ENCODE results near the gene ZRANB3.
A peak's percentile ranks its signal among the peaks of the same experiment; 100 is the strongest.
"Not testable (repeated sequence)": the region's sequence is repeated elsewhere in the genome, so short reads cannot be mapped to it uniquely, and the experiment has no call there.

Gene ZRANB3

DNA sequence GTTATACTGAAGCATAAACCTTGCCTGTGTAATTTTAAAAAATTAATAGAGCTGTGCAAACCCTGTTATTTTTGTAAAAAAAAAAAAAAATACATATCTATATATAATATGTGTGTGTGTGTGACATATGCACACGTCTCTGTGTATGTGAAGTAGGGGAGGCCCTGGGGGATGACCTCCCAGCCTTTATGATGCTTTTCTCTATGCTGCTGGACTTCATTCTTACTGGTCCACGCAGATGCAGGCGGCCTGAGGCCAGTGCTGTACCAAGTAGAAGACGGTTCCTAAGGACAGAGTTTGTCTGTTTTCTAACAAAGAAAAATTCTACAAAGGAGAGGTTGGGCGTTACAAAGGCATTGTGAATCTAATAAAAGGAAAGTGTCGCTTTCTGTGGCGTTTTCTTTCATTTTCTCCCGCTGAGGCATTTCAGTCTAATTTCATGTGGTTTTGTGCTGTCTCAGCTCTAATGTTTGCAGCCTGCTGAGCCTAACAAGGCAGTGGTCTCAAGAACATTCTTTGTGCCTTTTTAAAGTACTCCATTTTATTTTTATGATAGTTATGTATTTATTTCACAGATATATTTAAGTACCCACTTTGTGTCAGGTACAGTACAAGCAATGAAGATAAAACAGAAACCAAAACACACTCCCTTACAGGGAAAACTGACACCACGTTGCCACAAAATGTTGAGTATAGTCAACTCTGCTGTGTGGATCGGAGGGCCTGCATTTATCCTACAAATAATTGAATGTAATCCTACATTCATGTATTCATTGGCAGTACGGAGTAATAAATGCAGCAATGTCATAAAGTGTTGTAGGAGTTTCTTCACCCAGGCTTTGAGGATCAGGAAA lies 360.9 kb downstream of the ZRANB3 start:
- DNase-seq: no peak

DNA sequence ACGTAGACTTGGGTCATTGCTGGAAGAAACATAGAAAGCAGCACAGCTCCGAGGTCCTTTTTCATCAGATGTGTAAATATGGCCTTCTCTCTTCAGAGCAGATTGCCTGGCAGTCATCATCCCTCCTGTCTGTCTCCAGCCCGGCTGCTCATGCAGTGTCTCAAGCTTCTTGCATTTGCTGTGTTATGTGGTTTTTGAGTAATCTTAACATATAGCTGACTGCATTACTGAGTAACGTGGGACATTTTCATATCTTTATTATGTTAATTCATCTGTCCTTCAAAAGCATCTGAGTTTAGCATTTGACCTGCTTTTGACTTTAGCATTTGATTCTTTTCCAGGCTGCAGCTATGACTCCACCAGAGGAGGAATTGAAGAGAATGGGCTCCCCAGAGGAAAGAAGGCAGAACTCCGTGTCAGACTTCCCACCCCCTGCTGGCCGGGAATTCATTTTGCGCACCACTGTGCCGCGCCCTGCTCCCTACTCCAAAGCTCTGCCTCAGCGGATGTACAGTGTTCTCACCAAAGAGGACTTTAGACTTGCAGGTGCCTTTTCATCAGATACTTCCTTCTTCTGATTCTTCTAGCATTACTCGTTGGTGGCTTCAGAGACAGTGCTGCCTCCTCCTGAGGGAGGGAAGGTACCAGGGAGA lies 362.7 kb downstream of the ZRANB3 start:
- no peak for DNase-seq

DNA sequence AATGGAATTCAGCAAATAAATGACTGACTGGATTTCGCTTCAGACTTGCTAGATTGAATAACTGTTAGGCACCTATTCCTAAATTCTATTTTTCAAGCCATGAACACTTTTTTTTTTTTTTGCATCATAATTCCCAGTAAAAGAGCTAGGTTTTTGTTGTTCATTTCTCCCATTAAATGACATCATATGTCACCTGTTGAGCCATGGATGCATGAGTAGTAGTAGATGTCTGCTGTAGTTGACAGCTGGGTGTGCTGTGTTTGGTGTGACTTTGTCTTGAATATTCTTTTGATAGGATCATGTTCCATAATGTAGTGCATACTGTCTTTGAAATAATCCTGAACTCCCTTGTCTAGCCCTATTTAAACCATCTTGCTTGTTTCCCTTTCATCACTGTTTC lies 363.7 kb downstream of the ZRANB3 start:
- no peak for DNase-seq

DNA sequence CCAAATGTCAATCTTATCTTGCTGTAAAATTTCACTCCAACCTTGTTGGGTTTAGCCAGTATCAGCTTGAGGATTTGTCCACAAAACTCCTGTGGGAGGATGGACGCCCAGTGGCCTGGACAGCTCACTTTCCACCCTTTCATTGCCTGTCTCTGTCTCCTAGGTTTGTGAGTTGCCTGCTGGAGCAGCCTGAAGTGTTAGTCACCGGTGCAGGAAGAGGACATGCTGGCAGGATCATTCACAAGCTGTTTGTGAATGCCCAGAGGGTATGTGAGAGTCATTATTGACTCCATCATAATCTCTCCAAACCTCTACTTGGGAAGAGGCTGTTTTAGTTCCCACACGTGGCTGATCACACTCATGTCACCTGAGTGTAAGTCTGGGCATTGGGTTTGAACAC lies 366.6 kb downstream of the ZRANB3 start:
- DNase-seq: no peak

DNA sequence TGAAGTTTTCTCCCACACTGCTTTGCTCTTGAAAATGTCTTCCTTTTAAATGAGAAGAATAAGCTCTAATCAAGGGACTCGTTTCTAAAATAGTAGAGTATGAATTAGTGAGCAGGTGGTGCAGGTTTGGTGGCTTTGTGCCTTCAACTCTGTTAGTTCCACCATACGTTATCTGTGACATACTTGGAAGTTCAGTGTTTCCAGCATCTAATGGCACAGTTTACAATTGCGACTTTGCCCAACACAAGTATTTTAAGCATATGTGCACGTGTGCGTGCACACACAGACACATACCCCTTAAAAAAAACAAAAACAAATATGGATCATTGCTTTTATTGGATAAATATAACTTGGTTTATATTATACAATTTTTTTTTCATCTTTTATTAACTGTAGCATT lies 367.1 kb downstream of the ZRANB3 start:
- DNase-seq: no peak

DNA sequence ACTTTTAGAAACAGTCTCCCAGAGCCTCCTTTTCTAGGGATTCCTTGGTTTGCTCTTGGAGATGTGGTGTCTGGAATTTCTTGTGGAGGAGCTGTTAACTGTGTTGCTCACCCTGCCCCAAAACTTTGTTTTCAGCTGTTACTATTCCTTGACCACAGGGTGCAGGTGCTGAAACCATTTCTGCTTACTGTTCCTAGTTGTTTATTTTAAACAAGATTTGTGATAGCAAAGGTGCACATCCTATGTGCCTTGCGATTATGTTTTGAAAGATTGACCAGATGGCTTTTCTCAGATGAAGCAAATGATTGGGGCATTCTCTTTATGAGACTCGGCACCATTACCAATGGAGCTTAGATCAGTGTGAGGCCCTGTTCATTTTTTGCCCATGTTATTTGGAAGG lies 367.7 kb downstream of the ZRANB3 start:
- DNase-seq: no peak

- no peak for DNase-seq
Measured at GRCh38 chr2:135162786-135163185, 368.2 kb downstream of the ZRANB3 start.

DNA sequence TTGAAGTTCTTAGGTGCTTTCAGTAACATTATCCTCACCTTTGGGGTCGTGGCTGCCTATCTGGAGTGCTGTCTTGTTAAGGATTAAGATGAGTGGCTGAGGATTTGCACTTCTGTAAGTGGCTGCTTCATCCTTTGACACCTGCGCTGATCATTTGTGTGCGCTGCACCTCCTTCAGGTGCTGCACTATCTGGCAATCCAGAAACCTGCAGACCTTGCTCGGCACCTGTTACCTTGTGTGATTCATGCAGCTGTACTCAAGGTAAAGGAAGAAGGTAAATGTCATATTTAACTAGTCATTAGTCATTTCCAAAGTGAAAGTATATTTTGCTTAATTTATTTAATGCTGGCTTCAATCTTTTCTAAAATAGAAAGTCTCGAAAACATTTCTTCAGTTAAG lies 368.6 kb downstream of the ZRANB3 start:
- no peak for DNase-seq

- DNase-seq: no peak
Measured at GRCh38 chr2:135159191-135159590, 371.8 kb downstream of the ZRANB3 start.

GRCh38 chr2:135157856-135158255 lies 373.2 kb downstream of the ZRANB3 start:
- no peak for DNase-seq

DNA sequence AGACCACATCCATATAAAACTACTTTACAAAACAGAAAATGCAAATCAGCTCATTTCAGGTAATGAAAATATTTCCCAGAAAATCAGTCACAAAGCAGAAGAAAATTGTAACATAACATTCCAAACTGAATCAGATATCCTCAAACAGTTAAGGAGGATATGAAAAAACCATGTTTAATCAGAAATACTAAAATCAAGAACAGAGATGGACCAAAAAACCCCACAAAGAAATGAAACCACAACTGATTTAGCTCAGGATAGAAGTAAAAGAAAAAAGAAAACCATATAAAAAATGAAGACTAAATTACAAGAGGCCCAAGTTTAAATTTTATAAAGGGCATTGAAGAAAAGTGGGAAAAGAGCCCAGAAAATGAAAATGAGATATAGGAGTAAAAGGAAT lies 376.1 kb downstream of the ZRANB3 start:
- DNase-seq: no peak

GRCh38 chr2:135152361-135152760 lies 378.7 kb downstream of the ZRANB3 start:
- DNase-seq: no peak

- DNase-seq: no peak
Measured at GRCh38 chr2:135151615-135152014, 379.4 kb downstream of the ZRANB3 start.

GRCh38 chr2:135150725-135151124 lies 380.3 kb downstream of the ZRANB3 start:
- DNase-seq: no peak

- DNase-seq: no peak
Measured at GRCh38 chr2:135149251-135149650, 381.8 kb downstream of the ZRANB3 start.

DNA sequence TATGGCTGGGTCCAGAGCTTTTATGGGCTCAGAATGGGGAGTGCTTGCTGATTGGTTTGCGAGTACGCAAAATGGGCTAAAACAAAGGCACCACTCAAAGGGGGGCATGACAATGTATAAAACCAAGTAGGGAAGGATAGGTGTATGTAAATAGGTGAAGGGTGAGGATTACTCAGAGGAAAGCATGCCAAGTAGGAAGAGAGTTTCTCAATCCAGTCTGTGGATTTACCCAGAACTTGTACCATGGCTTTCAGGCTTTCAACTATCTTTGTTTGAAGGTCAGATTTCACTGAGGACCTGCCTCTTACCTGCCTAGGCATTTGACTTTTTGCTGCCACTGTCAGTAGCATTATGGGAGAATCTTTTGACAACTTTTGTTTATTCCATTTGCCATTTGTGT lies 386.7 kb downstream of the ZRANB3 start:
- no peak for DNase-seq

DNA sequence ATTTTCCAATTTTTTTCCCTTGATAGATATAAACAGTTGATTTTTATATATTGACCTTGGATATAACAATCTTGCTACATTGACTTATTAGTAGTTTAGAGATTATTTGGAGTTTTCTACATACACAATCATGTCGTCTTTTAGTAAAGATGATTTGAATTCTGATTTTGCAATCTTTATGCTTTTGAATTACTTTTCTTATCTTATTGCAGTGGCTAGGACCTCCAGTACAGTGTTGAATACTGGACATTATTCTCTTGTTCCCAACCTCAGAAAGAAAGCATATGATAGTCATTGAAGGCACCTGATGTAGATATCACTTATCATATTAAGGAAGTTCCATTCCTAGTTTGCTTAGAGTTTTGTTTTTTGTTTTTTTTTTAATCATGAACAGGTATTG lies 388.7 kb downstream of the ZRANB3 start:
- DNase-seq: no peak

DNA sequence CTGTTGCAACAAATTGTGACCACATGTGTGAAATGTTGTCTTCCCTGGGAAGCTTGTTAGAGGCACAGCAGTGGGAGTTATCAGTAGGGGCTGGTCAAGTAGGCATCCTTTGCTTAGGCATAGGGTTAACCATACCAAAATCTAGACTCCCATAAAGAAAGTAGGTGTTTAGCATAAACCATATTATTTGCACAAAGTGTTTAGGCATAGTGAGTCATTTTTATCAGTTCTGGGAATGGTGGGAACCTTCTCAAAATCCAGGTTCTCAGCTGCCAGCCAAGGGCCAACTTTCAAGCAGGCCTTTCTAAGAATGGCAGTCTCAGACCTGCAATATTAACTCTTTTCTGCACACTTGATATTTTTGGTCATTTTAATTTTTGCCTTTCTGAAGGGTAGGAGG lies 390.4 kb downstream of the ZRANB3 start:
- no peak for DNase-seq

DNA sequence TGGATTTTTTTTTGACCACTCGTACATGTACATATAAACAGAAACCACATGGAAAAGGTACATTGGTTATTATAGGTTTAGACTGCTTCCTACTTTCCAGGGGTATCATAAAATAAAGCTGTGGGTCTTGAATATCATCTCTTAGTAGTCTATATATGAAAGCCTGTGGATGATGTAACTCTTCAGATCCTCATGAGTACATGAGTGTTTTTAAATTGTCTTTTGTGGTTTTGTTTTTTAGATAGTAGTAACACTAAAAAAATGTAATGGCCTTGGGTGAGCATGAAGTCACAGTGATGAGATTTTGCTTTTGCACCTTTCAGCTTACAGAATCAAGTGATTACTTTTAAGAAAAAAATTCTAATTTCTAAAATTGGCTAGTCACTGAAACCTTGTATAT lies 398.7 kb downstream of the ZRANB3 start:
- no peak for DNase-seq

GRCh38 chr2:135130751-135131150 lies 400.3 kb downstream of the ZRANB3 start:
- no peak for DNase-seq

DNA sequence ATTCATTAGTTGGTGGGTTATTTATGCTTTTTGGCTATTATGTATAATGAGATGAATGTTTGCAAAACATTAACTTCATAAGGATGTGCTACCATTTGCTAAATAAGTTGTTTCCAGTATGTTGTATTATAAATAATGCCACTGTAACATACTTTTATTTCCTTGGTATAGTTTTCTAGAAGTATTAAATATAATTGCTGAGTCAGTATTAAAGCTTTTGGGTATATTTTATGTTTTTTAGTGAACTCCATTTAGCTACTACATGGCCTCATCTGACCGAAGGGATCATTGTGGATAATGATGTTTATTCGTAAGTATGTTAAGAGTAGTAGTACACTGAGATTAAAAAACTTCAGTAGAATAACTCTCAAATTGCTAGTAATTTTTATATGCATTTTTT lies 405.1 kb downstream of the ZRANB3 start:
- no peak for DNase-seq

DNA sequence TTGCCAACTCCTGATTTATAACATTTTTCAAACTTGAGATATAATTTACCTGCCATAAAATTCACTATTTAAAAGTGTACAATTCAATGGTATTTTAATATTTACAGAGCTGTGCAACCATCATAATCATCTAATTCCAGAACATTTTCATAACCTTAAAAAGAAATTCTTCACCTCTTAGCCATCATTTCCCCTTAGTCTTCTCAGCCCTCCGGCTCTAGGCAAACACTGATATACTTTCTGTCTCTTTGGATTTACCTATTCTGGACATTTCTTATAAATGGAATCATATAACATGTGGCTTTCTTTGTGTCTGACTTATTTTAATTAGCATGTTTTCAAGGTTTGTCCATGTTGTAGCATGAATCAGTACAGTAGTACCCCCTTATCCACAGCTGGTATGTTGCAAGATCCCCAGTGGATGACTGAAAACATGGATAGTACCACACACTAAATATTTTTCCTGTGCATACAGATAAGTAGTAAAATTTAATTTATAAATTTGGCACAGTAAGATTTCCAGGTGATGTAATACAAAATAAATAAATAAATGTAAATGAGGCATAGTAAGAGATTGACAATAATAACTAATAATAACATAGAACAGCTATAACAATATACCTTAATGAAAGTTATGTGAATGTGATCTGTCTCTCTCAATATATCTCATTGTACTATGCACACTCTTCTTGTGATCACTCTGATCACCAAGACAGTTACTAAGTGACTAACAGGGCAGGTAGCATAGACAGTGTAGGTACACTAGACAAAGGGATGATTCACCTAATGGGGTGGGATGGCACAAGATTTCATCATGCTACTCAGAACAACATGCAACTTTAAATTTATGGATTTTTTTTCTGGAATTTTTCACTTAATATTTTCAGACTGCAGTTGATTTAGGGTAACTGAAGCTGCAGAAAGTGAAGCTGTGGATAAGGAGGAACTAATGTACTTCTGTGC lies 405.8 kb downstream of the ZRANB3 start:
- peak; percentile 50 to 78 for DNase-seq

- not testable (repeated sequence) for DNase-seq
Measured at GRCh38 chr2:135121658-135122039, 409.4 kb downstream of the ZRANB3 start.
